Measurements from ENCODE around the gene NRXN3. TPM values are rescaled to one million over a fixed set of nuclear protein-coding genes. Genes with fewer than 3 reads are reported as not detected.

The NRXN3 gene
- total RNA-seq, 4 donors from 2014 or later = 4.1 to 11.9 (median 5.8) TPM

DNA sequence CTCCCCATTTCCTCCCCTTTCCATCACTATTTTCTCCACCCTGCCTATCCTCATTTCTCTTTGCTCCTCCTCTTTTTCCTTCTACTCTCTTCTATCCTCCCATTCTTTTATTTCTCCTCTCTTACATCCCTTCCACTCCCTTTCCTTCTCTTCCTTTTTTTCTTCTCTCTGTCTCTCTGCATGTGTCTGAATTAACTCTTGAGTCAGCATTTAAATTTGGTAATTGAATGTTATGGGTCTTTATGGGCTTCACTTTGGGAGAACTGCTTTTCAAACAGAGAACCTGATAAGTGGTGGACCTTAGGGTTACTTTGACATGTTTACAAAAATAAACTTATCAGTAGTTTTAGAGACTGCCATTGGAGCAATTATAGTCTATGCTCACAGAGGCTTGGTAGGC is 992.7 kb downstream of the NRXN3 start:
- in situ Hi-C loops (cut with MboI; ENCODE audit: low pct_ligation_motif_present in 1 of 4, low pct_unique_long_range_greater_than_20kb in 1 of 4, low sequenced_read_pairs in 3 of 4) = no loop called here

DNA sequence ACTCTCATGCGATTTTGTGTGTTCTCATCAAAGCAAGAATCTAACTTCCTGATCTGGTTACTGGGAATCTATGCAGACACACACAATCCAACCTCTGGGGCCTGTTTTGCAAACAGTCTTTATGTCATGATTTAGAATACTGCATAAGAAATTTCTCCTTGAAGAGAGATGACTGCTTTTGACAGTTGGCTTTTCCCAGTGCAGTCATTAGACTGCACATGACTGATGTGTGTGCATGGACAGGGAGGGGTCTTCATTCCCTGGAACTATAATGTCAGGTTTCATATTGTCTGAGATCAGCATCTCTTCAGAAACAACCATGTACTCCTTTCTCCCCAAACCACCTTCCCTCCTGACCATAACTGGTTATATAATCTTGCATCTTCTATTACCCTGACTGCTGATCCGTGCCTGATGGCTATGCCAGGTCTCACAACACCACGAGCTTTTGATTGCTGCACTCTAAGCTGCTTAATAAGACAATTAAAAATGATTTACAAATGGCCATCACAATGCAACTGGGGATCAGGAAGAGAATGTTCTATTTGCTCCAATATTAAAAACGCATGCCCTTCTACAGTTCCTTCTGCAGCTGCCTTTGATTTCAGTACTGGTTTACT is 995.4 kb downstream of the NRXN3 start:
- intact Hi-C loops (cut with DNase I; ENCODE audit: low total_unique reads) = no loop called here
- WGBS, 2 donors (ENCODE audit: low coverage in 1 of 2) = 71 to 74% methylated on average over 4 of the region's 4 CpGs
- in situ Hi-C loops (cut with MboI; ENCODE audit: low pct_ligation_motif_present in 1 of 4, low pct_unique_long_range_greater_than_20kb in 1 of 4, low sequenced_read_pairs in 3 of 4) = no loop called here

More for the DNA sequence above, 992.7 kb downstream of the NRXN3 start:
- H3K27me3 ChIP-seq = no peaks in the 10 kb centered on the region
- no peak overlapping the region for H3K4me3 ChIP-seq
- no peaks in the 10 kb centered on the region for H3K4me1 ChIP-seq
- H3K27ac ChIP-seq = no peak overlapping the region
- no peaks in the 10 kb centered on the region for H3K36me3 ChIP-seq
- DNase-seq = no peak
- no peak for TF ChIP-seq EP300 (IDR thresholded peaks at IDR 0.05; ENCODE audit: low read depth)
- TF ChIP-seq, protein P1, sequence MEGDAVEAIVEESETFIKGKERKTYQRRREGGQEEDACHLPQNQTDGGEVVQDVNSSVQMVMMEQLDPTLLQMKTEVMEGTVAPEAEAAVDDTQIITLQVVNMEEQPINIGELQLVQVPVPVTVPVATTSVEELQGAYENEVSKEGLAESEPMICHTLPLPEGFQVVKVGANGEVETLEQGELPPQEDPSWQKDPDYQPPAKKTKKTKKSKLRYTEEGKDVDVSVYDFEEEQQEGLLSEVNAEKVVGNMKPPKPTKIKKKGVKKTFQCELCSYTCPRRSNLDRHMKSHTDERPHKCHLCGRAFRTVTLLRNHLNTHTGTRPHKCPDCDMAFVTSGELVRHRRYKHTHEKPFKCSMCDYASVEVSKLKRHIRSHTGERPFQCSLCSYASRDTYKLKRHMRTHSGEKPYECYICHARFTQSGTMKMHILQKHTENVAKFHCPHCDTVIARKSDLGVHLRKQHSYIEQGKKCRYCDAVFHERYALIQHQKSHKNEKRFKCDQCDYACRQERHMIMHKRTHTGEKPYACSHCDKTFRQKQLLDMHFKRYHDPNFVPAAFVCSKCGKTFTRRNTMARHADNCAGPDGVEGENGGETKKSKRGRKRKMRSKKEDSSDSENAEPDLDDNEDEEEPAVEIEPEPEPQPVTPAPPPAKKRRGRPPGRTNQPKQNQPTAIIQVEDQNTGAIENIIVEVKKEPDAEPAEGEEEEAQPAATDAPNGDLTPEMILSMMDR (IDR thresholded peaks at IDR 0.05) = no peak
- no peak for TF ChIP-seq POLR2AphosphoS5 (IDR thresholded peaks at IDR 0.05)
- no peak for TF ChIP-seq POLR2A (IDR thresholded peaks at IDR 0.05)
- intact Hi-C loops (cut with DNase I; ENCODE audit: low total_unique reads) = no loop called here
- H3K9me3 ChIP-seq = no peaks in the 10 kb centered on the region

GRCh38 chr14:79166171-79166570 is 996.0 kb downstream of the NRXN3 start:
- H3K4me3 ChIP-seq = no peak overlapping the region
- no peaks in the 10 kb centered on the region for H3K9me3 ChIP-seq
- intact Hi-C loops (cut with DNase I; ENCODE audit: low total_unique reads) (no loop called here), in situ Hi-C loops (cut with MboI; ENCODE audit: low pct_ligation_motif_present in 1 of 4, low pct_unique_long_range_greater_than_20kb in 1 of 4, low sequenced_read_pairs in 3 of 4) (no loop called here)
- TF ChIP-seq EP300 (IDR thresholded peaks at IDR 0.05; ENCODE audit: low read depth) (no peak), POLR2AphosphoS5 (IDR thresholded peaks at IDR 0.05) (no peak), POLR2A (IDR thresholded peaks at IDR 0.05) (no peak)
- TF ChIP-seq, protein P1 (IDR thresholded peaks at IDR 0.05) = no peak
- DNase-seq = no peak
- 60 to 77% methylated on average over 2 of the region's 2 CpGs for WGBS, 2 donors (ENCODE audit: low coverage in 1 of 2)
- no peaks in the 10 kb centered on the region for H3K4me1 ChIP-seq
- no peak overlapping the region for H3K27ac ChIP-seq
- no peaks in the 10 kb centered on the region for H3K27me3 ChIP-seq
- H3K36me3 ChIP-seq = no peaks in the 10 kb centered on the region

More for the DNA sequence above, 995.4 kb downstream of the NRXN3 start:
- H3K36me3 ChIP-seq = no peaks in the 10 kb centered on the region
- no peaks in the 10 kb centered on the region for H3K4me1 ChIP-seq
- H3K27me3 ChIP-seq = no peaks in the 10 kb centered on the region
- no peak for DNase-seq
- no peaks in the 10 kb centered on the region for H3K9me3 ChIP-seq
- no peak overlapping the region for H3K4me3 ChIP-seq
- no peak for TF ChIP-seq EP300 (IDR thresholded peaks at IDR 0.05; ENCODE audit: low read depth)
- TF ChIP-seq, protein P1 (IDR thresholded peaks at IDR 0.05) = no peak
- no peak for TF ChIP-seq POLR2A (IDR thresholded peaks at IDR 0.05)
- no peak for TF ChIP-seq POLR2AphosphoS5 (IDR thresholded peaks at IDR 0.05)
- no peak overlapping the region for H3K27ac ChIP-seq

DNA sequence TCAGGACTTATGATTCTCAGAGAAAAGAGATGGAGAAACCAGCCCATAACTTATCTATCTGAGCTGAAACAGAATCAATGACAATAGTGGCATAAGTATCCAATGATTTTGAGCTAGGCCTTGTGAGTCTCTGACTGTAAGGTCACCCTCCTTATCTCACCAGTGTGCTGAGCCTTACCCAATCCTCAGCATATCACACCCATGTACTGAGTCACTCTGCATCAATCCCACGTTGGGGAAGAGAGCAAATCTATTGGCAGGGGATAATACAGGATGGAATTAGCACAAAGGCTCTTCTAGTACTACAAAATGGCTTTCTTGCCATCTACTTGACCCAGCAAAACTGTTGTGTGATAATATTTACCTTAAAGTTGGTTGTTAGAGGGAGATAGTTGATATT is 997.8 kb downstream of the NRXN3 start:
- Histone ChIP-seq H3K27me3 (no peaks in the 10 kb centered on the region), H3K27ac (no peak overlapping the region), H3K4me3 (no peak overlapping the region), H3K9me3 (no peaks in the 10 kb centered on the region), H3K36me3 (no peaks in the 10 kb centered on the region), H3K4me1 (no peaks in the 10 kb centered on the region)
- DNase-seq = no peak
- in situ Hi-C loops (cut with MboI; ENCODE audit: low pct_ligation_motif_present in 1 of 4, low pct_unique_long_range_greater_than_20kb in 1 of 4, low sequenced_read_pairs in 3 of 4) = no loop called here
- TF ChIP-seq, protein P1 (IDR thresholded peaks at IDR 0.05) = no peak
- TF ChIP-seq POLR2AphosphoS5 (IDR thresholded peaks at IDR 0.05) = no peak
- no peak for TF ChIP-seq EP300 (IDR thresholded peaks at IDR 0.05; ENCODE audit: low read depth)
- TF ChIP-seq POLR2A (IDR thresholded peaks at IDR 0.05) = no peak
- intact Hi-C loops (cut with DNase I; ENCODE audit: low total_unique reads) = no loop called here
- 42 to 83% methylated on average over 1 of the region's 1 CpG for WGBS, 2 donors (ENCODE audit: low coverage in 1 of 2)
